ENCODE data around the gene MANBA.
"Not testable (repeated sequence)": the region's sequence is repeated elsewhere in the genome, so short reads cannot be mapped to it uniquely, and the experiment has no call there.

The MANBA gene

GRCh38 chr4:102761296-102761701, 531 bp upstream of the MANBA start:
- no peak for DNase-seq

GRCh38 chr4:102759831-102760644, 730 bp downstream of the MANBA start:
- no peak for DNase-seq

- no peak for DNase-seq
These were observed 2.3 kb downstream of the MANBA start for GRCh38 chr4:102758241-102759160.

- DNase-seq = no peak
These were observed 3.1 kb downstream of the MANBA start for GRCh38 chr4:102757681-102758080.

- no peak for DNase-seq
These were observed 6.7 kb downstream of the MANBA start for GRCh38 chr4:102754044-102754443.

GRCh38 chr4:102751941-102752340, 8.8 kb downstream of the MANBA start:
- DNase-seq = no peak

GRCh38 chr4:102743352-102743751, 17.4 kb downstream of the MANBA start:
- DNase-seq = not testable (repeated sequence)

GRCh38 chr4:102738802-102739201, 22.0 kb downstream of the MANBA start:
- DNase-seq = not testable (repeated sequence)

GRCh38 chr4:102736636-102737549, 23.9 kb downstream of the MANBA start:
- no peak for DNase-seq

GRCh38 chr4:102735582-102735981, 25.2 kb downstream of the MANBA start:
- no peak for DNase-seq

- no peak for DNase-seq
These were observed 26.0 kb downstream of the MANBA start for GRCh38 chr4:102734591-102735385.

GRCh38 chr4:102734116-102734515, 26.7 kb downstream of the MANBA start:
- no peak for DNase-seq

- no peak for DNase-seq
These were observed 27.7 kb downstream of the MANBA start for GRCh38 chr4:102733084-102733483.

GRCh38 chr4:102732678-102733077, 28.1 kb downstream of the MANBA start:
- DNase-seq = no peak

- no peak for DNase-seq
These were observed 29.7 kb downstream of the MANBA start for GRCh38 chr4:102730968-102731533.

- DNase-seq = not testable (repeated sequence)
These were observed 31.3 kb downstream of the MANBA start for GRCh38 chr4:102729486-102729885.

GRCh38 chr4:102726919-102727318, 33.8 kb downstream of the MANBA start:
- not testable (repeated sequence) for DNase-seq

GRCh38 chr4:102726068-102726467, 34.7 kb downstream of the MANBA start:
- DNase-seq = no peak

- DNase-seq = no peak
These were observed 35.5 kb downstream of the MANBA start for GRCh38 chr4:102725229-102725628.

- DNase-seq = no peak
These were observed 37.3 kb downstream of the MANBA start for GRCh38 chr4:102723511-102723910.

- no peak for DNase-seq
These were observed 38.0 kb downstream of the MANBA start for GRCh38 chr4:102722740-102723139.

Measured in NCI-H2107 (cell line).